ENCODE measurements around the gene PSMG3. TPM values are rescaled to one million over a fixed set of nuclear protein-coding genes. Genes with fewer than 3 reads are reported as not detected.

Gene PSMG3
- total and polyA plus RNA-seq, 3 donors from 2014 or later: 23.7 to 44.5 (median 39.1) TPM

DNA sequence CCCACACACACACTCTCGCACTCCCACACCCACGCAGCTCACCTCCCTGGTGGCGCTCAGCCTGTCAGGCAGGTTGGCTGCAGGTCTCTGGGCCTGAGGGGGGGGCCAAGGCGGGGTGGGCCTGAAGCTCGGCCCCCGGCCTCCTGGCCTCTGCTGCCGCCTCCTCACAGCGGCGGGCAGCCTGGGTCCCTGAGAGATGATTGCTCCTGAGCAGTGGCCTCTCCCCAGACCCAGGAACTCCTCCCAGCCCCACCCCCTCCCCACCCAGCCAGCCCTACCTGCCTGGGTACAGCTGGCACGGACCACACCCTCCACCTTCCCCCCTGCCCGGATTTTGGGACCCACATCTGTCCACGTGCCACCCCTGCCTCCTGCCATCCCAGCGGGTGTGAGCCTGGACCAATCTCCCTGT lies 9.2 kb downstream of the PSMG3 start:
- H3K4me1 ChIP-seq: peaks cover 7% of the 10 kb centered on the region
- TF ChIP-seq CTCF (IDR thresholded peaks at IDR 0.05) (no peak), POLR2A (IDR thresholded peaks at IDR 0.05) (no peak)
- H3K4me3 ChIP-seq: no peak overlapping the region
- WGBS, 2 donors: 80 to 81% methylated on average over 1 to 13 of the region's 13 CpGs
- no peaks in the 10 kb centered on the region for H3K9me3 ChIP-seq
- no peaks in the 10 kb centered on the region for H3K36me3 ChIP-seq (ENCODE audit: low read depth, missing control alignments)
- DNase-seq: no peak
- no peak overlapping the region for H3K27ac ChIP-seq
- intact Hi-C loops (cut with DNase I; ENCODE audit: low total_unique reads): no loop called here
- no peaks in the 10 kb centered on the region for H3K27me3 ChIP-seq

GRCh38 chr7:1559626-1560590 lies 9.9 kb downstream of the PSMG3 start:
- Histone ChIP-seq H3K4me1 (peaks cover 13% of the 10 kb centered on the region), H3K36me3 (ENCODE audit: low read depth, missing control alignments) (no peaks in the 10 kb centered on the region), H3K27me3 (no peaks in the 10 kb centered on the region), H3K4me3 (no peak overlapping the region), H3K9me3 (no peaks in the 10 kb centered on the region), H3K27ac (no peak overlapping the region)
- intact Hi-C loops (cut with DNase I; ENCODE audit: low total_unique reads): no loop called here
- WGBS, 2 donors: 78 to 89% methylated on average over 12 to 28 of the region's 28 CpGs
- TF ChIP-seq POLR2A (IDR thresholded peaks at IDR 0.05) (no peak), CTCF (IDR thresholded peaks at IDR 0.05) (no peak)
- no peak for DNase-seq

GRCh38 chr7:1558841-1559625 lies 10.8 kb downstream of the PSMG3 start:
- intact Hi-C loops (cut with DNase I; ENCODE audit: low total_unique reads): no loop called here
- WGBS, 2 donors: 93% methylated on average over 6 to 32 of the region's 32 CpGs
- TF ChIP-seq CTCF (IDR thresholded peaks at IDR 0.05) (no peak), POLR2A (IDR thresholded peaks at IDR 0.05) (no peak)
- no peak for DNase-seq
- Histone ChIP-seq H3K27me3 (no peaks in the 10 kb centered on the region), H3K27ac (no peak overlapping the region), H3K36me3 (ENCODE audit: low read depth, missing control alignments) (no peaks in the 10 kb centered on the region), H3K4me1 (peaks cover 19% of the 10 kb centered on the region), H3K9me3 (no peaks in the 10 kb centered on the region), H3K4me3 (no peak overlapping the region)

DNA sequence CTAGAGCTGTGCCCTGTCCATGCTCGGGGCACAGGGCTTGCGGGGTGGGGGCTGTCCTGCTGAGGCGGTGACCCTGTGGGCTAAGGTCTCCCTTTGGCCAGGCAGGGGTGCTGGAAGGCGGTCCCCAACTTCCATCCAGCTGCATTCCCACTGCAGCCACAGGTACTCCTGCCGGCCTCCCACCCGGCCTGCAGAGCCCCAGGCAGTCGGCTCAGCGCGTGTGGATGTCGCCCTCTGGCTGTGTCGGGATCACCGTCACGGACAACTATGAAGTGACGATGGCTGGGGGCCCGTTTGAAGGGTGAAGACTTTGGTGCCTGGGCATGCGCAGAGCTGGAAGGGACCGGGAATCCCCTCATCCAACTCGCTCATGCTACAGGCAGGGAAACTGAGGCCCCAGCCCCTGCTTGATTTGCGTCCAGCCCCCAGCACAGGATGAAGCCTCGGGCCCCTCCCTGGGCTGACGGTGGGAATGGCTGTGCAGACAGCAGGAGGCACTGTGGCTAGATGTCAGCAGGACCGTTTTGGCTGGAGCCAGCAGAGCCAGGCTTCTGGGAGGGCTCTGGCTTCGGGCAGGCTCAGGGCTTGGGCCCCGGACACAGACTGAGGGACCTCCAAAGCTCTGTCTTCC lies 11.5 kb downstream of the PSMG3 start:
- no peak for TF ChIP-seq POLR2A (IDR thresholded peaks at IDR 0.05)
- peak in 1 of 3 experiments; percentile 13 for TF ChIP-seq CTCF (IDR thresholded peaks at IDR 0.05)
- DNase-seq: no peak
- no peaks in the 10 kb centered on the region for H3K36me3 ChIP-seq (ENCODE audit: low read depth, missing control alignments)
- intact Hi-C loops (cut with DNase I; ENCODE audit: low total_unique reads): no loop called here
- no peaks in the 10 kb centered on the region for H3K9me3 ChIP-seq
- 64 to 66% methylated on average over 13 to 24 of the region's 24 CpGs for WGBS, 2 donors
- no peaks in the 10 kb centered on the region for H3K27me3 ChIP-seq
- no peak overlapping the region for H3K27ac ChIP-seq
- peaks cover 19% of the 10 kb centered on the region for H3K4me1 ChIP-seq
- H3K4me3 ChIP-seq: no peak overlapping the region

Data from testis (tissue), 3 donors.